GM12875 (cell line): ENCODE data around the gene RGS12.

Experiments
- H3K4me3 ChIP-seq: one replicate; pipeline ENCODE4 v1.5.1; 2011; ENCODE audit warnings: low read depth, low read length, control low read depth
- CTCF ChIP-seq: IDR thresholded peaks from 2 replicates; pipeline ENCODE4 v1.5.1; 2011; ENCODE audit warnings: low read depth, mild to moderate bottlenecking, control low read depth, inconsistent platforms, low read length, moderate library complexity, borderline replicate concordance; ENCODE audit not compliant: insufficient read depth

RGS12 gene

GRCh38 chr4:3336382-3337356, 43.8 kb downstream of the RGS12 start:
- no peak overlapping the region for H3K4me3 ChIP-seq
- no peak for TF ChIP-seq CTCF

GRCh38 chr4:3337357-3337732, 44.5 kb downstream of the RGS12 start:
- H3K4me3 ChIP-seq: no peak overlapping the region
- TF ChIP-seq CTCF: no peak

- TF ChIP-seq CTCF: no peak
Observed at GRCh38 chr4:3337811-3338210, 45.0 kb downstream of the RGS12 start.

GRCh38 chr4:3338321-3338838, 45.6 kb downstream of the RGS12 start:
- no peak for TF ChIP-seq CTCF
- H3K4me3 ChIP-seq: no peak overlapping the region

More at GRCh38 chr4:3337811-3338210, 45.0 kb downstream of the RGS12 start:
- H3K4me3 ChIP-seq: no peak overlapping the region

- no peak for TF ChIP-seq CTCF
- H3K4me3 ChIP-seq: no peak overlapping the region
Observed at GRCh38 chr4:3338976-3339531, 46.2 kb downstream of the RGS12 start.

- no peak for TF ChIP-seq CTCF
- H3K4me3 ChIP-seq: no peak overlapping the region
Observed at GRCh38 chr4:3339577-3339976, 46.8 kb downstream of the RGS12 start.
